LNCaP clone FGC (cell line): ENCODE data around the gene MEGF6.

Experiments
- DNase-seq: peaks from one replicate; pipeline ENCODE4 v3.0.0-alpha.2; 2011; ENCODE audit warnings: low read depth
- H3K4me3 ChIP-seq: 2 replicates; pipeline ENCODE4 v1.5.1; 2011; ENCODE audit warnings: mild to moderate bottlenecking, low read depth, low read length, control low read depth
- CTCF ChIP-seq: IDR thresholded peaks from 2 replicates; pipeline ENCODE4 v1.5.1; 2012; ENCODE audit warnings: mild to moderate bottlenecking; ENCODE audit not compliant: control insufficient read depth, insufficient read depth; ENCODE audit errors: extremely low read depth

MEGF6 gene

GRCh38 chr1:3656450-3657095 lies 45.3 kb upstream of the MEGF6 start:
- H3K4me3 ChIP-seq: no peak overlapping the region
- no peak for TF ChIP-seq CTCF
- DNase-seq: no peak

GRCh38 chr1:3654549-3655281 lies 43.4 kb upstream of the MEGF6 start:
- TF ChIP-seq CTCF: no peak
- no peak overlapping the region for H3K4me3 ChIP-seq
- DNase-seq: no peak

GRCh38 chr1:3653286-3653618 lies 41.9 kb upstream of the MEGF6 start:
- no peak for TF ChIP-seq CTCF
- no peak for DNase-seq
- H3K4me3 ChIP-seq: no peak overlapping the region

- DNase-seq: no peak
- H3K4me3 ChIP-seq: 0 out of 2 replicates have a peak overlapping the region, but pooled peaks have one; percentile 9
- TF ChIP-seq CTCF: no peak
These were observed 41.4 kb upstream of the MEGF6 start for GRCh38 chr1:3652548-3653285.

GRCh38 chr1:3651930-3652547 lies 40.7 kb upstream of the MEGF6 start, which contains the start of gene TP73:
TSS of gene TP73 (plus strand) at chr1:3652516. CDS start at chr1:3682366, 29,850 bp downstream.
- 0 out of 2 replicates have a peak within 1 kb of the TSS, but pooled peaks have one; percentile 21 for H3K4me3 ChIP-seq
- no peak for DNase-seq
- TF ChIP-seq CTCF: no peak

- H3K4me3 ChIP-seq: no peak overlapping the region
- DNase-seq: no peak
- TF ChIP-seq CTCF: no peak
These were observed 40.0 kb upstream of the MEGF6 start for GRCh38 chr1:3651026-3651929.
